8988T (cell line): Measurements from ENCODE around the gene NUP93.
"Not testable (repeated sequence)": the region's sequence is repeated elsewhere in the genome, so short reads cannot be mapped to it uniquely, and the experiment has no call there.

ENCODE experiments used
- DNase-seq: peaks from one replicate; pipeline ENCODE4 v3.0.0; 2011

Gene NUP93

GRCh38 chr16:56852968-56853367 is 123.0 kb downstream of the NUP93 start:
- no peak for DNase-seq

- no peak for DNase-seq
Measured at GRCh38 chr16:56855201-56855600, 125.3 kb downstream of the NUP93 start.

GRCh38 chr16:56855946-56856345 is 126.0 kb downstream of the NUP93 start:
- DNase-seq, result no peak

- no peak for DNase-seq
Measured at GRCh38 chr16:56856876-56857447, 127.0 kb downstream of the NUP93 start.

GRCh38 chr16:56858374-56858773 is 128.4 kb downstream of the NUP93 start:
- DNase-seq, result no peak

GRCh38 chr16:56859636-56860035 is 129.7 kb downstream of the NUP93 start:
- DNase-seq, result no peak

- DNase-seq, result no peak
Measured at GRCh38 chr16:56860226-56861020, 130.5 kb downstream of the NUP93 start.

GRCh38 chr16:56861092-56861610 is 131.2 kb downstream of the NUP93 start:
- DNase-seq, result no peak

- no peak for DNase-seq
Measured at GRCh38 chr16:56861756-56862155, 131.8 kb downstream of the NUP93 start.

- no peak for DNase-seq
Measured at GRCh38 chr16:56862776-56863175, 132.8 kb downstream of the NUP93 start.

GRCh38 chr16:56864960-56865359 is 135.0 kb downstream of the NUP93 start, which contains the start of gene SLC12A3:
SLC12A3 (plus strand) TSS chr16:56865207; CDS start chr16:56865236, 29 bp downstream.
- no peak for DNase-seq

GRCh38 chr16:56865394-56866062 is 135.6 kb downstream of the NUP93 start:
- DNase-seq, result no peak

- no peak for DNase-seq
Measured at GRCh38 chr16:56866955-56867830, 137.3 kb downstream of the NUP93 start.

GRCh38 chr16:56868175-56868574 is 138.2 kb downstream of the NUP93 start:
- DNase-seq, result no peak

- not testable (repeated sequence) for DNase-seq
Measured at GRCh38 chr16:56868766-56869165, 138.8 kb downstream of the NUP93 start.

GRCh38 chr16:56869513-56870275 is 139.8 kb downstream of the NUP93 start:
- DNase-seq, result peak; percentile 85

- DNase-seq, result no peak
Measured at GRCh38 chr16:56870276-56870888, 140.5 kb downstream of the NUP93 start.

- DNase-seq, result no peak
Measured at GRCh38 chr16:56871172-56871593, 141.3 kb downstream of the NUP93 start.

- no peak for DNase-seq
Measured at GRCh38 chr16:56872863-56873391, 143.0 kb downstream of the NUP93 start.

- DNase-seq, result no peak
Measured at GRCh38 chr16:56874800-56875199, 144.9 kb downstream of the NUP93 start.

- no peak for DNase-seq
Measured at GRCh38 chr16:56876048-56876447, 146.1 kb downstream of the NUP93 start.
